ENCODE measurements around the gene THG1L.

THG1L gene

GRCh38 chr5:157772127-157772526 lies 40.9 kb downstream of the THG1L start:
- H3K4me1 Mint-ChIP-seq, result no peaks in the 10 kb centered on the region

GRCh38 chr5:157778121-157778805 lies 47.0 kb downstream of the THG1L start:
- DNase-seq (ENCODE audit: low spot score in 2 of 2) (no peak), ATAC-seq (replicated peaks; ENCODE audit: extremely low read depth, poor library complexity, severe bottlenecking) (no peak)
- Mint-ChIP-seq H3K36me3 (ENCODE audit: insufficient read depth) (no peaks in the 10 kb centered on the region), H3K4me3 (no peak overlapping the region), H3K27me3 (peaks cover 12% of the 10 kb centered on the region), H3K9me3 (no peaks in the 10 kb centered on the region), H3K4me1 (no peaks in the 10 kb centered on the region), H3K27ac (ENCODE audit: low read depth) (no peak overlapping the region)

More at GRCh38 chr5:157772127-157772526, 40.9 kb downstream of the THG1L start:
- H3K27ac Mint-ChIP-seq (ENCODE audit: low read depth), result no peak overlapping the region
- peaks cover 15% of the 10 kb centered on the region for H3K27me3 Mint-ChIP-seq
- H3K9me3 Mint-ChIP-seq, result no peaks in the 10 kb centered on the region
- H3K36me3 Mint-ChIP-seq (ENCODE audit: insufficient read depth), result peaks cover 2% of the 10 kb centered on the region
- no peak overlapping the region for H3K4me3 Mint-ChIP-seq
- DNase-seq (ENCODE audit: low spot score in 2 of 2) (no peak), ATAC-seq (replicated peaks; ENCODE audit: extremely low read depth, poor library complexity, severe bottlenecking) (no peak)

- H3K9me3 Mint-ChIP-seq, result no peaks in the 10 kb centered on the region
- no peak overlapping the region for H3K27ac Mint-ChIP-seq (ENCODE audit: low read depth)
- DNase-seq (ENCODE audit: low spot score in 2 of 2), result no peak
- no peak for ATAC-seq (replicated peaks; ENCODE audit: extremely low read depth, poor library complexity, severe bottlenecking)
- H3K4me1 Mint-ChIP-seq, result no peaks in the 10 kb centered on the region
- no peak overlapping the region for H3K4me3 Mint-ChIP-seq
- H3K27me3 Mint-ChIP-seq, result peaks cover 2% of the 10 kb centered on the region
- H3K36me3 Mint-ChIP-seq (ENCODE audit: insufficient read depth), result peaks cover 5% of the 10 kb centered on the region
Measured at GRCh38 chr5:157779221-157779620, 48.0 kb downstream of the THG1L start.

- H3K4me1 Mint-ChIP-seq, result no peaks in the 10 kb centered on the region
- ATAC-seq (replicated peaks; ENCODE audit: extremely low read depth, poor library complexity, severe bottlenecking), result no peak
- no peaks in the 10 kb centered on the region for H3K27me3 Mint-ChIP-seq
- peaks cover 35% of the 10 kb centered on the region for H3K36me3 Mint-ChIP-seq (ENCODE audit: insufficient read depth)
- no peak overlapping the region for H3K27ac Mint-ChIP-seq (ENCODE audit: low read depth)
- DNase-seq (ENCODE audit: low spot score in 2 of 2), result no peak
- H3K4me3 Mint-ChIP-seq, result no peak overlapping the region
- H3K9me3 Mint-ChIP-seq, result no peaks in the 10 kb centered on the region
Measured at GRCh38 chr5:157785801-157786200, 54.6 kb downstream of the THG1L start.

All from central memory CD8-positive, alpha-beta T cell (primary cell).